Prostate gland (tissue), 2 donors: ENCODE results near the gene TMEM256. TPM values are rescaled to one million over a fixed set of nuclear protein-coding genes. Genes with fewer than 3 reads are reported as not detected.

Source experiments
- DNase-seq: peaks from one replicate; pipeline ENCODE4 v3.0.0-alpha.2; 2019; ENCODE audit warnings: low spot score
- H3K27ac ChIP-seq, 2 donors: fragments of 200-600 bp; sonication (generic); 2 replicates each; pipeline ENCODE4 v1.5.1; 2017 to 2019
- H3K27me3 ChIP-seq: fragments of 200-600 bp; sonication (generic); replicated peaks from 2 replicates; pipeline ENCODE4 v1.5.1; 2019; ENCODE audit not compliant: insufficient read depth
- H3K36me3 ChIP-seq, 2 donors: fragments of 200-600 bp; sonication (generic); 1 replicate in 1 of 2; 2 replicates in 1 of 2; pipeline versions ENCODE4 v1.5.1 to v1.8.1; 2017 to 2019
- H3K4me1 ChIP-seq: fragments of 200-600 bp; sonication (generic); replicated peaks from 2 replicates; pipeline ENCODE4 v1.5.1; 2019
- H3K4me3 ChIP-seq, 2 donors: fragments of 200-600 bp; sonication (generic); 2 replicates each; pipeline ENCODE4 v1.5.1; 2017 to 2019
- H3K9me3 ChIP-seq: fragments of 200-600 bp; sonication (generic); 2 replicates; pipeline ENCODE4 v1.5.1; 2017
- POLR2A ChIP-seq: fragments of 450-650 bp; IDR thresholded peaks from one replicate; pipeline ENCODE4 v1.6.1; 2016; ENCODE audit warnings: antibody characterized with exemption, mild to moderate bottlenecking
- POLR2AphosphoS5 ChIP-seq: sonication (generic); formaldehyde crosslinking; IDR thresholded peaks from one replicate; pipeline ENCODE4 v1.6.1; 2017; ENCODE audit warnings: antibody characterized with exemption
- whole genome bisulfite sequencing: methylation state at CpG from one replicate; pipeline ENCODE4 v1.1.5; 2018; 5-methylcytosine and 5-hydroxymethylcytosine counted together
- intact Hi-C: fragments of 100-400 bp; cut with DNase I; formaldehyde crosslinking; loops from one replicate; pipeline ENCODE4 v1.14.2; 2022
- total RNA-seq, 2 donors: library from RNA; depleted of rRNA; stranded (reverse); fragments of >200 nt; gene quantifications; one replicate each; pipeline ENCODE4 v1.1.0, GENCODE V29; 2016
- TF ChIP-seq, protein P1 (sequence below), 4 experiments: fragments of 200-600 bp in 2 of 4; fragments of 450-650 bp in 2 of 4; sonication (generic) in 2 of 4; IDR thresholded peaks; 1 replicate in 3 of 4; 2 replicates in 1 of 4; pipeline ENCODE4 v1.5.1; 2016 to 2019; ENCODE audit warnings: antibody characterized with exemption in 4 of 4, mild to moderate bottlenecking in 2 of 4, moderate library complexity in 2 of 4

Gene TMEM256
- total RNA-seq, 2 donors from 2014 or later: 63.0 to 192 TPM

GRCh38 chr17:7443499-7444485, 39.9 kb upstream of the TMEM256 start:
- H3K27ac ChIP-seq: no peak overlapping the region
- H3K4me3 ChIP-seq: no peak overlapping the region
- H3K9me3 ChIP-seq: no peaks in the 10 kb centered on the region
- H3K36me3 ChIP-seq: no peaks in the 10 kb centered on the region
- peaks cover 9% of the 10 kb centered on the region for H3K4me1 ChIP-seq
- WGBS: 74% methylated on average over 7 of the region's 7 CpGs
- TF ChIP-seq, protein P1, sequence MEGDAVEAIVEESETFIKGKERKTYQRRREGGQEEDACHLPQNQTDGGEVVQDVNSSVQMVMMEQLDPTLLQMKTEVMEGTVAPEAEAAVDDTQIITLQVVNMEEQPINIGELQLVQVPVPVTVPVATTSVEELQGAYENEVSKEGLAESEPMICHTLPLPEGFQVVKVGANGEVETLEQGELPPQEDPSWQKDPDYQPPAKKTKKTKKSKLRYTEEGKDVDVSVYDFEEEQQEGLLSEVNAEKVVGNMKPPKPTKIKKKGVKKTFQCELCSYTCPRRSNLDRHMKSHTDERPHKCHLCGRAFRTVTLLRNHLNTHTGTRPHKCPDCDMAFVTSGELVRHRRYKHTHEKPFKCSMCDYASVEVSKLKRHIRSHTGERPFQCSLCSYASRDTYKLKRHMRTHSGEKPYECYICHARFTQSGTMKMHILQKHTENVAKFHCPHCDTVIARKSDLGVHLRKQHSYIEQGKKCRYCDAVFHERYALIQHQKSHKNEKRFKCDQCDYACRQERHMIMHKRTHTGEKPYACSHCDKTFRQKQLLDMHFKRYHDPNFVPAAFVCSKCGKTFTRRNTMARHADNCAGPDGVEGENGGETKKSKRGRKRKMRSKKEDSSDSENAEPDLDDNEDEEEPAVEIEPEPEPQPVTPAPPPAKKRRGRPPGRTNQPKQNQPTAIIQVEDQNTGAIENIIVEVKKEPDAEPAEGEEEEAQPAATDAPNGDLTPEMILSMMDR (IDR thresholded peaks at IDR 0.05): no peak
- TF ChIP-seq POLR2A (no peak), POLR2AphosphoS5 (no peak)
- intact Hi-C loops: no loop called here
- no peak for DNase-seq
- no peaks in the 10 kb centered on the region for H3K27me3 ChIP-seq

- TF ChIP-seq POLR2A (no peak), POLR2AphosphoS5 (no peak)
- TF ChIP-seq, protein P1 (IDR thresholded peaks at IDR 0.05): no peak
- no peak overlapping the region for H3K27ac ChIP-seq
- peaks cover 9% of the 10 kb centered on the region for H3K4me1 ChIP-seq
- WGBS: 100% methylated on average over 2 of the region's 2 CpGs
- no peaks in the 10 kb centered on the region for H3K36me3 ChIP-seq
- H3K27me3 ChIP-seq: no peaks in the 10 kb centered on the region
- no peak for DNase-seq
- intact Hi-C loops: no loop called here
- no peaks in the 10 kb centered on the region for H3K9me3 ChIP-seq
- no peak overlapping the region for H3K4me3 ChIP-seq
Measured at GRCh38 chr17:7442142-7442541, 38.2 kb upstream of the TMEM256 start.

- H3K4me3 ChIP-seq: no peak overlapping the region
- H3K4me1 ChIP-seq: peaks cover 9% of the 10 kb centered on the region
- 61% methylated on average over 7 of the region's 7 CpGs for WGBS
- H3K27ac ChIP-seq: no peak overlapping the region
- no peaks in the 10 kb centered on the region for H3K36me3 ChIP-seq
- DNase-seq: no peak
- intact Hi-C loops: no loop called here
- no peaks in the 10 kb centered on the region for H3K9me3 ChIP-seq
- TF ChIP-seq POLR2AphosphoS5: no peak
- TF ChIP-seq POLR2A: no peak
- TF ChIP-seq, protein P1 (IDR thresholded peaks at IDR 0.05): no peak
- H3K27me3 ChIP-seq: no peaks in the 10 kb centered on the region
Measured at GRCh38 chr17:7441266-7441665, 37.4 kb upstream of the TMEM256 start.

- no peak for DNase-seq
- 9% methylated on average over 12 of the region's 12 CpGs for WGBS
- no peaks in the 10 kb centered on the region for H3K36me3 ChIP-seq
- intact Hi-C loops: no loop called here
- no peak for TF ChIP-seq POLR2AphosphoS5
- no peak for TF ChIP-seq POLR2A
- TF ChIP-seq, protein P1 (IDR thresholded peaks at IDR 0.05): no peak
- H3K4me3 ChIP-seq: no peak overlapping the region
- no peak overlapping the region for H3K27ac ChIP-seq
- no peaks in the 10 kb centered on the region for H3K9me3 ChIP-seq
- no peaks in the 10 kb centered on the region for H3K27me3 ChIP-seq
- peaks cover 12% of the 10 kb centered on the region for H3K4me1 ChIP-seq
Measured at GRCh38 chr17:7440834-7441195, 36.9 kb upstream of the TMEM256 start.
